Mesenteric fat pad (tissue), 1 donor: ENCODE data around the gene SLC9A4. TPM values are rescaled to one million over a fixed set of nuclear protein-coding genes. Genes with fewer than 3 reads are reported as not detected.
"Not testable (repeated sequence)": the region's sequence is repeated elsewhere in the genome, so short reads cannot be mapped to it uniquely, and the experiment has no call there.

Experiments
- DNase-seq: peaks from one replicate; pipeline ENCODE4 v3.0.0-alpha.2; 2020; ENCODE audit warnings: low spot score
- microRNA-seq: library from miRNA; unstranded; fragments of <30 nt; microRNA quantifications from one replicate; pipeline ENCODE4 v1.2.0, GENCODE V29; 2020; ENCODE audit warnings: borderline number of aligned reads
- total RNA-seq: library from RNA; stranded (reverse); fragmentation: NEBNext Ultra II Directional; extraction: Animal tissue kit (Norgen Biotek cat#: 25700); gene quantifications from one replicate; pipeline ENCODE4 v1.2.1, GENCODE V29; 2021
- donor health status: DM: yes; HTN: yes; CAD: no.

The SLC9A4 gene
- total RNA-seq, 1 donor from 2014 or later = not detected

- DNase-seq = no peak
These were observed 67.9 kb downstream of the SLC9A4 start for GRCh38 chr2:102540882-102541281.

GRCh38 chr2:102544182-102544581 is 71.2 kb downstream of the SLC9A4 start:
- no peak for DNase-seq

GRCh38 chr2:102547462-102547861 is 74.4 kb downstream of the SLC9A4 start:
- DNase-seq = no peak

DNA sequence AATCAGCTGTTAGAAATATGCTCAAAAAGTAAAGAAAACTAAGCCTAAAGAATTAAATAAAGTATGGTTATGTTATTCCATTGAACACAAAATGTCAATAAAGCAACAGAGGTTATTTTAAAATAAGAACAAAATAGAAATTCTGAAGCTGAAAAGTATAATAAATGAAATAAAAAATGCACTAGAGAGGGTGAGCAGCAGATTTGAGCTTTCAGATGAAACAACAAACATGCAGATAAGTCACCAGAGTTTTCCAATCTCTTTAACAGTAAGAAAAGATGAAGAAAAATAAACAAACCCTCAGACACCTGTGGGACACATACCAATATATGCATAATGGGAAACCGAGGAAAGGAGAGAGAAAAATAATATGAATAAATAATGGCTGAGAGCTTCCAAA is 76.0 kb downstream of the SLC9A4 start:
- no peak for DNase-seq

DNA sequence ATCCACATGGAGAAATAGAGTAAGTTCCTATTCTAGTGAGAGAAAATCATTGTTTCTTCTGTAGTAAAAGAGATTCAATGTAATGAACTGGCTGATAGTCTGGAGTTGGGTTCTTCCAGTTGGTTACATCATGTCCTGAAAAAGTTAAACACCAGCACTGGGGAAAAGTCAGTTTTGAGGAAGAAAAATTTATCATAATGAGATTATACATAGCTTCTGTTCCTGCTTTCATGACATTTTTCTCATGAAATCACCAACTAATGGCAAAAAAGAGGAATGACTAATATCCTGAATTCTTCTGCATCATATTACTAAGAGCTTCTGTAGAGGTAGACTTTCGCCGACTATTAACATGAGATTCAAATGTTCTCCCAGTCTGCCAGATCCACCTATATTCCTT is 77.1 kb downstream of the SLC9A4 start:
- no peak for DNase-seq

DNA sequence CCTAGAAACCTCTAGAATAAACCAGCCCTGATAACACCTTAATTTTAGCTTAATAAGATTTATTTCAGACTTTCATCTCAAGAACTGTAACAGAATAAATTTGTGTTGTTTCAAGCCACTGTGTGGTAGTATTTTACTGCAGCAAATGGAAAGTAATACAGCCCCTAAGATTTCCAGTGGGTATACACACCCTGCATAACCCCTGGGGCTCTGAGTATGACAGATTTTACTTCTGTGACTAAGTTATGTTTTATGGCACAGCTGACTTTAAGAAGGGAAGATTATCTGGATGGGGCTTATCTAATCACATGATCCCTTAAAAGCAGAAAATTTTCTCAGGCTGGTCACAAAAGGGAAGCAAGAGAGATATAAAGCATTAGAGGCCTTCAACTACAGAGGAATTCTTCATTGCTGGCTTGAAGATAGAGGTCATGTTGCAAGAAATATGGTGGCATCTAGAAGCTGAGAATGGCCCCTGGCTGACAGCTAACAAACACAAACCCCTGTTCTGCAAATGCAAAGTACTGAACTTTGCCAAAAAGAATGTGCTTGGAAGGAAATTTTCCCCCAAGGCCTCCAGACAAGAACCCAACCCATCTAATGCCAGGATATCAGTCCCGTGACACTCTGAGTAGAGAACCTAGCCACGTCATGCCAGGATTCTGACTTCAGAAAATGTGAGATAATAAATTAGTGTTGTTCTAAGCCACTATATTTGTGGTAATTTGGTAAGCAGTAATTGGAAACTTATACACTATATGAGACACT is 78.5 kb downstream of the SLC9A4 start:
- no peak for DNase-seq

- no peak for DNase-seq
These were observed 80.6 kb downstream of the SLC9A4 start for GRCh38 chr2:102553601-102554000.

DNA sequence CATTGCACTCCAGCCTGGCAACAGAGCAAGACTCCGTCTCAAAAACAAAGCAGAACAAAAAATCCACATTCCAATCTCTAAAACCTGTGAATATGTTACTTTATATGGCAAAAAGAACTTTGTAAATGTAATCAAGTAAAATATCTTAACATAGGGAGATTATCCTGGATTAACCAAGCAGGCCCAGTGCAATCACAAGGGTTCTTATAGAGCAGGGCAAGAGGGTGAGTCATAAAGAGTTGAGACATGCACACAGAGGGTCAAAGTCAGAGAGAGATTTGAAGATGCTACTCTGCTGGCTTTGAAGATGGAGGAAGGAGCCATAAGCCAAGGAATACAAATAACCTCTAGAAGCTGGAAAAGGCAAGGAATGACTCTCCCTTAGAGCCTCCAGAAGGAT is 85.4 kb downstream of the SLC9A4 start:
- DNase-seq = no peak

DNA sequence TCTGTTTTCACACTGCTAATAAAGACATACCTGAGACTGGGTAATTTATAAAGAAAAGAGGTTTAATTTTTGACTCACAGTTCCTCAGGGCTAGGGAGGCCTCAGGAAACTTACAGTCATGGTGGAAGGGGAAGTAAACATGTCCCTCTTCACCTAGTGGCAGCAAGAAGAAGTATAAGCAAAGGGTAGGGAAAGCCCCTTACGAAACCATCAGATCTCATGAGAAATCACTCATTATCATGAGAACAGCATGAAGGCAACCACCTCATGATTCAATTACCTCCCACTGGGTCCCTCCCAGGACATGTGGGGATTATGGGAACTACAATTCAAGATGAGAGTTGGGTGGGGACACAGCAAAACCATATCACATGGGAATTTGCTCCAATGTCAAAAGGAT is 89.5 kb downstream of the SLC9A4 start:
- DNase-seq = not testable (repeated sequence)

- no peak for DNase-seq
These were observed 102.9 kb downstream of the SLC9A4 start for GRCh38 chr2:102575888-102576287.

- no peak for DNase-seq
These were observed 105.3 kb downstream of the SLC9A4 start for GRCh38 chr2:102578376-102578775.

DNA sequence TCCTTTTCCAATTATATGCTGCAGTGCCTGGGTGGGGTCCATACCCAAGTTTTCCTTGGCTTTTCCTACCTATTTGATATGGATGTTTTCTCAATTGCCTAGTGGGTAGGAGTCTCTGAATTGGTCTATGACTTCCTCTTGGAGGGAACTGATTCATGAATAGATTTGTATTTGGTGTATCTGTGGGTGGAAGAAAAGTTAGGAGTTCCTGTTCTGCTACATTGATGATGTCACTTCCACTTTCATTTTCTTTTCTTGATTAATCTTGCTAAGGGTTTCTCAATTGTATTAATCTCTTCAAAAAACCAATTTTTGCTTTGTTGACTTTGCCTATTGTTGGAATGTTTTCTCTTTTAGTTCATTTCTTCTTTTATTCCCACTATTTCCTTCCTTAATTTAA is 108.9 kb downstream of the SLC9A4 start:
- no peak for DNase-seq

GRCh38 chr2:102582845-102583244 is 109.8 kb downstream of the SLC9A4 start:
- no peak for DNase-seq

Small RNA genes within 50 kb of the gene (microRNA-seq; reads per million reads assigned to microRNA genes)
- not detected for gene MIR4772

Other genes with a start within 250 kb of the SLC9A4 start
- 32.4 TPM for gene IL1RL1, start 161.7 kb upstream of the SLC9A4 start, total RNA-seq
- 18.2 TPM for gene IL18R1, start 117.4 kb upstream of the SLC9A4 start, total RNA-seq
- 13.8 TPM for gene IL18RAP, start 50.1 kb upstream of the SLC9A4 start, total RNA-seq
- not detected for gene SLC9A2, start 146.3 kb downstream of the SLC9A4 start, total RNA-seq